ENCODE results near the gene RAB34. TPM values are rescaled to one million over a fixed set of nuclear protein-coding genes. Genes with fewer than 3 reads are reported as not detected.

Gene RAB34
- total RNA-seq, 1 donor from 2014 or later: 172 TPM

- no peak for DNase-seq (ENCODE audit: low spot score in 2 of 2)
- no peaks in the 10 kb centered on the region for H3K27me3 ChIP-seq
- TF ChIP-seq, protein P1, sequence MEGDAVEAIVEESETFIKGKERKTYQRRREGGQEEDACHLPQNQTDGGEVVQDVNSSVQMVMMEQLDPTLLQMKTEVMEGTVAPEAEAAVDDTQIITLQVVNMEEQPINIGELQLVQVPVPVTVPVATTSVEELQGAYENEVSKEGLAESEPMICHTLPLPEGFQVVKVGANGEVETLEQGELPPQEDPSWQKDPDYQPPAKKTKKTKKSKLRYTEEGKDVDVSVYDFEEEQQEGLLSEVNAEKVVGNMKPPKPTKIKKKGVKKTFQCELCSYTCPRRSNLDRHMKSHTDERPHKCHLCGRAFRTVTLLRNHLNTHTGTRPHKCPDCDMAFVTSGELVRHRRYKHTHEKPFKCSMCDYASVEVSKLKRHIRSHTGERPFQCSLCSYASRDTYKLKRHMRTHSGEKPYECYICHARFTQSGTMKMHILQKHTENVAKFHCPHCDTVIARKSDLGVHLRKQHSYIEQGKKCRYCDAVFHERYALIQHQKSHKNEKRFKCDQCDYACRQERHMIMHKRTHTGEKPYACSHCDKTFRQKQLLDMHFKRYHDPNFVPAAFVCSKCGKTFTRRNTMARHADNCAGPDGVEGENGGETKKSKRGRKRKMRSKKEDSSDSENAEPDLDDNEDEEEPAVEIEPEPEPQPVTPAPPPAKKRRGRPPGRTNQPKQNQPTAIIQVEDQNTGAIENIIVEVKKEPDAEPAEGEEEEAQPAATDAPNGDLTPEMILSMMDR (IDR thresholded peaks at IDR 0.05): no peak
- H3K36me3 ChIP-seq: peaks cover 25 to 46% of the 10 kb centered on the region in 2 donors
- H3K9me3 ChIP-seq: no peaks in the 10 kb centered on the region
- H3K27ac ChIP-seq: peak overlapping the region; percentile 98
- H3K4me3 ChIP-seq: peak overlapping the region; percentile 82 to 85
- intact Hi-C loops (cut with DNase I): loop anchor here (2.0 to 5.0 kb wide), 3 partner anchors 74 to 311 kb away; partner anchors contain the start of genes BLTP2, PHF12 and SLC46A1
- peaks cover 11 to 40% of the 10 kb centered on the region in 2 donors for H3K4me1 ChIP-seq
These were observed 809 bp upstream of the RAB34 start for GRCh38 chr17:28718333-28719020.

DNA sequence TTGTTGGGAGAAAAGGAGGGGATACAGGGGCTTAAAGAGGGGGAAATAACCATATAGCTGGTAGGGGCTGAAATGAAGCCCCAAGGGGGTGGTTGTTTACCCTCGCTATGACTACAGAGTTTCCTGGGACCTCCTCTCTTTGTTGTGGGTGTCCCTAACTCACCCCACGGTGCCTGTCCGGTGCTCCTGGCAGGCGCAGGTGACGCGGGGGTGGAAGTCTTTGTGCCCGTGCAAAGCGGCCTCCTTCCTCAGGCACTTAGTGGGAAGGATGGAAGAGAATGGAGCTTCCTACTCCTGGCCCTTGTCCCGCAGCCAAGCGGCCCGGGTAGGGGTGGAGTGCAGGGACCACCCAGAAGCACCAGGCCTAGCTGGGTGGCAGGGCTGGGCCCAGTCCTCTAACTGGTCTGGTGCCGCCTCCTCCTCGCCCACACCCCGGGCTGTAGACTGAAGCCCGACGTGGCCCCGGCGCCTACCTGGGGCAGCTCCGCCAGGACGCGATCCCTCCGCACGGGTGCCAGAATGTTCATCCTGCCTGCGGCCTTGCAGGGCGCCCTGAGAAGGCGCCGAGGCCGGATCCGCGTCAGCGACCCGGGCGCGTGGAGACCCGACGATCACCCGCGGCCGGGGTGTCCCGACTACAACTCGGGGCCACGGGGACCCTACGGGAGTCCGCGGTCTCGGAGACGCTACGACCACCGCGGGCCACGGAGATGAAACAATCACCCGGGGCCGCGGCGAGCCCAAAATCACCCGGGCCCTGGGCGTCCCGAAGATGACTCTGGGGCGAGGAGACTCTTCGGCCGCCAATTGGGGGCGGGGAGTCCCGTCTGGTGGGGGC, 709 bp downstream of the RAB34 start:
- peak in 1 of 2 donors; percentile 73 for DNase-seq (ENCODE audit: low spot score in 2 of 2)
- Histone ChIP-seq H3K27me3 (no peaks in the 10 kb centered on the region), H3K4me3 (peak overlapping the region; percentile 82 to 85), H3K27ac (peak overlapping the region; percentile 98), H3K4me1 (peaks cover 11 to 43% of the 10 kb centered on the region in 2 donors), H3K36me3 (peaks cover 11 to 34% of the 10 kb centered on the region in 2 donors), H3K9me3 (no peaks in the 10 kb centered on the region)
- intact Hi-C loops (cut with DNase I): loop anchor here (5.0 kb wide), 1 partner anchor 310 kb away; the partner anchor contains the start of gene SLC46A1
- TF ChIP-seq, protein P1 (IDR thresholded peaks at IDR 0.05): no peak

DNA sequence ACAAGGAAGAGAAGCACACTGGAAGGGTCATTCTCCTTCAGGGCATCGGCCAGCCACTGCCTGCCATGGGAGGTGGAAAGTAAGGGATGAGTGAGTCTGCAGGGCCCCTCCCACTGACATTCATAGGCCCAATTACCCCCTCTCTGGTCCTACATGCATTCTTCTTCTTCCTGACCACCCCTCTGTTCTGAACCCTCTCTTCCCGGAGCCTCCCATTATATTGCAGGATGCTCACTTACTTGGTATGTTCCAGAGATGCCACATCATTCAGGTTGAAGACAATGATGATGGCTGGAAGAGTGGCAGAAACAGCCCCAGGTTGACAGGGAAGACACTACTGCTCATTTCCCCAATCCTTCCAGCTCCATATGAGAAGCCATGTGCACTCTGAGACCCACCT, 2.5 kb downstream of the RAB34 start:
- Histone ChIP-seq H3K27ac (no peak overlapping the region), H3K36me3 (peaks cover 11 to 27% of the 10 kb centered on the region in 2 donors), H3K9me3 (no peaks in the 10 kb centered on the region), H3K27me3 (no peaks in the 10 kb centered on the region), H3K4me3 (no peak overlapping the region), H3K4me1 (peaks cover 7 to 33% of the 10 kb centered on the region in 2 donors)
- intact Hi-C loops (cut with DNase I): loop anchor here (5.0 kb wide), 1 partner anchor 308 kb away; the partner anchor contains the start of gene SLC46A1
- TF ChIP-seq, protein P1 (IDR thresholded peaks at IDR 0.05): no peak
- DNase-seq (ENCODE audit: low spot score in 2 of 2): no peak

GRCh38 chr17:28714281-28714680, 3.4 kb downstream of the RAB34 start:
- H3K4me1 ChIP-seq: peaks cover 10 to 36% of the 10 kb centered on the region in 2 donors
- intact Hi-C loops (cut with DNase I): no loop called here
- DNase-seq (ENCODE audit: low spot score in 2 of 2): no peak
- H3K27me3 ChIP-seq: no peaks in the 10 kb centered on the region
- no peak overlapping the region for H3K4me3 ChIP-seq
- H3K36me3 ChIP-seq: peaks cover 11 to 27% of the 10 kb centered on the region in 2 donors
- H3K27ac ChIP-seq: no peak overlapping the region
- no peaks in the 10 kb centered on the region for H3K9me3 ChIP-seq
- TF ChIP-seq, protein P1 (IDR thresholded peaks at IDR 0.05): no peak

GRCh38 chr17:28712705-28713415, 4.8 kb downstream of the RAB34 start:
- H3K27ac ChIP-seq: peak overlapping the region in 1 of 2 donors; percentile 94
- DNase-seq (ENCODE audit: low spot score in 2 of 2): no peak
- TF ChIP-seq, protein P1 (IDR thresholded peaks at IDR 0.05): no peak

More at GRCh38 chr17:28712705-28713415, 4.8 kb downstream of the RAB34 start:
- peaks cover 11 to 27% of the 10 kb centered on the region in 2 donors for H3K36me3 ChIP-seq
- H3K27me3 ChIP-seq: no peaks in the 10 kb centered on the region
- H3K9me3 ChIP-seq: no peaks in the 10 kb centered on the region
- H3K4me1 ChIP-seq: peaks cover 3 to 29% of the 10 kb centered on the region in 2 donors
- no peak overlapping the region for H3K4me3 ChIP-seq
- intact Hi-C loops (cut with DNase I): no loop called here
